HPDE6-E6E7 (cell line): ENCODE data around the gene LRRC47.
"Not testable (repeated sequence)": the region's sequence is repeated elsewhere in the genome, so short reads cannot be mapped to it uniquely, and the experiment has no call there.

Source experiments
- DNase-seq: peaks from one replicate; pipeline ENCODE4 v3.0.0; 2011; ENCODE audit warnings: missing footprints; ENCODE audit errors: extremely low spot score

The LRRC47 gene

GRCh38 chr1:3814771-3815561, 18.7 kb upstream of the LRRC47 start:
- no peak for DNase-seq

GRCh38 chr1:3814065-3814464, 17.8 kb upstream of the LRRC47 start:
- no peak for DNase-seq

DNA sequence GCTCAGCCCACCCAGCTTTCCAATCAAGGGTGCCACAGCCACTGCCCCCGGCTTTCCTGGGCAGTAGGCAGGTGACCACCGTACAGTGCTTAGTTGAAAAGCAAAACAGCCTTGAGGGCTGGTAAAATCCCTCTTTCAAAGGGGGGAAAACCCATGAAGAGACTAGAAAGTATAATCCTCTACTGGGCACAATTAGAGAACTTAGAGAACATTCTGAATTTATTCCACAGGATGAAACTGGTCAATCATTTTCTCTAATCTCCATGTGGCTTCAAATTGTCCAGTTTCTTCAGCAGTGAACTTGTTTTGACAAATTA, 15.3 kb upstream of the LRRC47 start:
- no peak for DNase-seq

GRCh38 chr1:3810149-3810761, 14.0 kb upstream of the LRRC47 start:
- DNase-seq, result not testable (repeated sequence)

- no peak for DNase-seq
Observed at GRCh38 chr1:3809680-3810079, 13.4 kb upstream of the LRRC47 start.

GRCh38 chr1:3807769-3808168, 11.5 kb upstream of the LRRC47 start:
- no peak for DNase-seq

GRCh38 chr1:3805038-3805437, 8.7 kb upstream of the LRRC47 start:
- DNase-seq, result no peak

- DNase-seq, result not testable (repeated sequence)
Observed at GRCh38 chr1:3804627-3804944, 8.3 kb upstream of the LRRC47 start.

- DNase-seq, result no peak
Observed at GRCh38 chr1:3803905-3804626, 7.8 kb upstream of the LRRC47 start.

DNA sequence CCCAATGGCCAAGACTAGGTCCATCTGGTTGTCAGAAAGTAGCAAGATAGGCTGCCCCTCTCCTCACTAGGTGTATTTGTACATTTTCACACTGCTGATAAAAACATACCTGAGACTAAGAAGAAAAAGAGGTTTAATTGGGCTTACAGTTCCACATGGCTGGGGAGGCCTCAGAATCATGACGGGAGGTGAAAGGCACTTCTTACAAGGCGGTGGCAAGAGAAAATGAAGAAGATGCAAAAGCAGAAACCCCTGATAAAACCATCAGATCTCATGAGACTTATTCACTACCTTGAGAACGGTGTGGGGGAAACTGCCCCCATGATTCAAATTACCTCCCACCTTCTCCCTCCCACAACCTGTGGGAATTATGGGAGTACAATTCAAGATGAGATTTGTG, 4.5 kb upstream of the LRRC47 start:
- DNase-seq, result not testable (repeated sequence)

GRCh38 chr1:3799976-3800685, 3.8 kb upstream of the LRRC47 start:
- DNase-seq, result no peak

DNA sequence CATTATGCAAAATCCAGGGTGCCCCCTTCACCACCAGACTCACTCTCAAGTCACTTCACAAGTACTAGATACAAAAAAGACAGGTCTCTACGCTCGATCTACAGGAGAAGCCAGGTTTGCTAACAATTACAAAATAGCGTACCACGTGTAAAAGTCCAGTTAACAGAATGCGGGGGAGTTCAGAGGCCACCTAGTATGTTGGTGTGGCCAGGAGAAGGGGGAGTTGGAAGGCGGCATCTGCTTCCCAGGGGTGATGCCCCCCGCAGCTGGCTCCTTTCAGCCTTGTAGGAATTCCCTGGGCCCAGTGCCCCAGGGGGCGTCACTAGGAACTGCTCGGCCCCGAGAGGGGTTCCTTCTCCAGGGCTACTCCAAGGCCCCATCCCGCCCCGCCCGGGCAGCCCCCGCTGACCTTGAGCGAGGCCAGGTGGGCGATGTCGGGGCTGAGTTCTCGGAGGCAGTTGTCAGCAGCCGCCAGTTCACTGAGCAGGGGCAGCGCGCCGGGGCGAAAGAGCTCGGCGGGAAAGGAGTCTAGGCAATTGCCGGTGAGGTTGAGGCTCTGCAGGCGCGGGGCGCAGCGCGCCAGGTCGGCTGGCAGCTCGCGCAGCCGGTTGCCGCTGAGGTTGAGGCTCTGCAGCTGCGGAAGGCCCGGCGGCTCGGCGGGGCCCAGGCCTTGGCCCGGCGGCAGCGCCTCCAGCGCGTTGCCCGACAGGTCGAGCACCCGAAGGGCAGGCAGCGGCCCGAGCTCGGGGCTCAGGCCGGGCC, 664 bp downstream of the LRRC47 start:
- no peak for DNase-seq

- DNase-seq, result no peak
Observed at GRCh38 chr1:3790952-3791351, 5.3 kb downstream of the LRRC47 start.

DNA sequence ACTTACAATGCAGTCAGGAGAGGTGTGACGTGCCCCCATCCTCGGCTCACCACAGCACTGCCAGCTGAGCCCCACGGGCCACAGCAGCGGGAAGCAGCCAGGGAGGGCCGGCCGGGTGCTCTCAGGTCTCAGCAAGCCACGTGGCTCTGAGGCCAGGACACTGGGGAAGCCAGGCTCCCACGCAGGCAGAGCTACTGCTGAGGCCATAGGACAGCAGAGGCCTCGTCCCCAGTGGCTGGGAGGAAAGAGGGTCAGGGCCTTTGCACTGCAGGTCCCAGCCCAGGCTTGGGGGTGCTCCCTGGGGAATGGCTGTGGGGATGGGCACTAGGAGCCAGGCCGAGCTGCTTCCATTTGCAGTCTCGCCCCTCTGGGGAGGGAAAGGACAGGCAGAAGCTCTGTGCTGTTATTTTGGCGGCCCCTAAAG, 5.8 kb downstream of the LRRC47 start:
- no peak for DNase-seq

DNA sequence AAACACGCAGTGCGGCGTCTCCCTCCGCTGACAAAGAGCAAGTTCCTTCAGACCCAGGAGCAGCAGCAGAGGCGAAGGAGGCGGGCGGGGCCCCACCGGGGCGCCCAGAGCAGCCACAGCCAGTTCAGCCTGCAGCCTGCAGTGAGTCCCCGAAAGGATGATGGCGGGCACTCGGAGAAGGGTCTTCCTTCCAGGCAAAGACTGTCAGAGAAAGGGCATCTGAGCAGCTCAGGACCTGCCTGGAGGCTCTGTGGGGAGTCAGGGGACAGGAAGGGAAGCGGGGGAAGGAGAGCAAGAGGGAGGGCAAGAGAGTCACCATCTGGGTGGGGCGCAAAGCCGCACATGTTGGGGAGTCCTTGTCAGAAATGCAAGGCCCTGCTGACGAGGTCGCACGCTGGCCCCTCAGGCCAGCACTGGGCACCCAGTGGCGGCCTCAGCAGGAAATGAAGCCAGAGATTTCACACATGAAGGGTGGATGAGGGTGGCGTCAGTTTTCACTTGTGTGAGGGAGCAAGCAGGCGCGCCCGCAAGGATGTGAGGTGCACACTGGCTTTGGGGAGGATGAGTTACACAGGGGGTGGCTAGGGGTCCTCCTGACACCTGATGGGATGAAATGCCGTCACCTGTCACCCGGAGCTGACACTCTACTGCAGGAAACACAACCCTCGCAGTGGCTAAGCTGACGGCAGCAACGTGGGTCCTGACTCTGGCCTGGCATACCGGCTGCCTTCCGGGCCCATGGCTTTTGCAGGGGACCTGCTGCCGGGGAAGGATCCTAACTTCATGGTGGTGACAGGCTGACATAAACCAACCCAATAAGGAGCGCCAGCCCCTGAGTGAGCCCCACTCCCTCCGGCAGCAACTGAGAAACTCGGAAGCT, 6.6 kb downstream of the LRRC47 start:
- no peak for DNase-seq

GRCh38 chr1:3788756-3789420, 7.4 kb downstream of the LRRC47 start:
- DNase-seq, result no peak

GRCh38 chr1:3787745-3788605, 8.3 kb downstream of the LRRC47 start:
- DNase-seq, result no peak

GRCh38 chr1:3787349-3787715, 9.0 kb downstream of the LRRC47 start:
- no peak for DNase-seq
